ENCODE measurements around the gene PYGM.

DNA sequence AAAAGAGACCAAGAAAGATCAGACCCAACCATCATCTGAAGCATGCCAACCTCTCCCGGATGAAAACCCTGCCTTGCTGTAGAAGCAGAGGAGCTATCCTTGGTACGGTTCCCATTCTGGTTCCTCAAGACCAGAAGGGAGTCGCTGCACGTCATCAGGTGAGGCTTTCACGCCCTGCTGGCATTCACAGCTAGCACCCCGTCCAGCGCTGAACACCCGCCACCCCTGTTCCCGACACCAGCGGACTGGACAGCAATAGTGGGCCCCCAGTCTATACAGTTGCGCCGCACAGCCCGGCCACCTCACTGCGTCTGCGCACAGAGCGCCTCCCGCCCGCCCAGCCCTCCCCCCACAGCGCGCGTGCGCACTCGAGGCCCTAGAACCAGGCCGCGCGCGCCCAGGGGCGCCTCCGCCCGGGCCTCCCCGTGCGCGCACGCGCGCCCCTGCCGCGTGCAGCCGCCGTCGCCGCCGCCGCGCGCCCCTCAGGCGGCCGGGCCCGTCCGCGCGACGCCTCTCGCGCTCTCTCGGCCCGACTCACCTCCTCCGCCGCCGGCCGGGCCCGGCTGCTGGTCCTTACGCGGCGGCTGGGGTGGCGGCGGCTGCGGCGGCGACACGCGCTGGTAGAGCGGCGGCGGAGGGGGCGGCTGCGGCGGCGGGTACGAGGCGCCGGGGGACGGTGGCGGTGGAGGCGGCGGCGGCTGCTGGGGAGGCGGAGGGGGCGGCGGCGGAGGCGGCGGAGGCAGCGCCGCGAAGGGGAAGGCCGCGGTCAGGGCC, 17.9 kb upstream of the PYGM start:
- TF ChIP-seq YY1 (IDR thresholded peaks at IDR 0.05; ENCODE audit: insufficient read depth, insufficient read length) (no peak), ZNF274 (IDR thresholded peaks at IDR 0.05; ENCODE audit: low read depth, low read length) (no peak)
